Caco-2 (cell line): ENCODE results near the gene TUBB1. TPM values are rescaled to one million over a fixed set of nuclear protein-coding genes. Genes with fewer than 3 reads are reported as not detected.
A peak's percentile ranks its signal among the peaks of the same experiment; 100 is the strongest.

ENCODE experiments used
- BruUV-seq: library from RNA; stranded (reverse); fragments of 400-500 nt; replicated peaks from 2 replicates; lab custom pipeline; 2021; lab: Mats Ljungman, UMichigan
- CTCF ChIA-PET: fragments of 300-600 bp; sonication (Branson Sonifier 250); formaldehyde crosslinking; loops from one replicate; lab custom pipeline; 2022; ENCODE audit warnings: antibody characterized with exemption; lab: Charles Lee
- POLR2A ChIA-PET: fragments of 300-600 bp; sonication (Branson Sonifier 250); formaldehyde crosslinking; loops from one replicate; lab custom pipeline; 2022; ENCODE audit warnings: antibody characterized with exemption; lab: Charles Lee
- DNase-seq, 2 experiments: peaks; one replicate each; pipeline versions ENCODE4 v3.0.0 to v3.0.0-alpha.2; 2020 to 2022
- H3K27me3 ChIP-seq: replicated peaks from 2 replicates; pipeline ENCODE4 v1.6.0; 2011; ENCODE audit warnings: low read length; ENCODE audit not compliant: control insufficient read depth, insufficient read depth
- H3K36me3 ChIP-seq: 2 replicates; pipeline ENCODE4 v1.5.1; 2011; ENCODE audit warnings: low read length; ENCODE audit not compliant: control insufficient read depth, insufficient read depth
- H3K4me1 ChIP-seq: fragments of 250-450 bp; sonication (Bioruptor Pico); 2 replicates; pipeline ENCODE4 v1.5.1; 2020; ENCODE audit warnings: mild to moderate bottlenecking
- H3K4me3 ChIP-seq: 2 replicates; pipeline ENCODE4 v1.5.1; 2011; ENCODE audit warnings: low read depth, mild to moderate bottlenecking, control low read depth, low read length
- H3K9me3 ChIP-seq: fragments of 250-450 bp; sonication (Bioruptor Pico); 2 replicates; pipeline ENCODE4 v1.5.1; 2020; ENCODE audit warnings: mild to moderate bottlenecking, moderate library complexity
- H3K27ac Mint-ChIP-seq: one replicate; pipeline ENCODE4 v1.8.0; 2022; ENCODE audit warnings: mixed read lengths; ENCODE audit not compliant: unreplicated experiment
- H3K27me3 Mint-ChIP-seq: one replicate; pipeline ENCODE4 v1.8.0; 2022; ENCODE audit warnings: mixed read lengths; ENCODE audit not compliant: insufficient read depth, unreplicated experiment
- H3K36me3 Mint-ChIP-seq: one replicate; pipeline ENCODE4 v1.8.0; 2022; ENCODE audit warnings: mild to moderate bottlenecking, mixed read lengths; ENCODE audit not compliant: insufficient read depth, unreplicated experiment
- H3K4me1 Mint-ChIP-seq: one replicate; pipeline ENCODE4 v1.8.0; 2022; ENCODE audit warnings: low read depth, mixed read lengths; ENCODE audit not compliant: unreplicated experiment
- H3K4me3 Mint-ChIP-seq: one replicate; pipeline ENCODE4 v1.8.0; 2022; ENCODE audit warnings: mild to moderate bottlenecking, moderate library complexity, mixed read lengths; ENCODE audit not compliant: unreplicated experiment
- H3K9me3 Mint-ChIP-seq: one replicate; pipeline ENCODE4 v1.8.0; 2022; ENCODE audit warnings: mixed read lengths; ENCODE audit not compliant: unreplicated experiment
- intact Hi-C: fragments of 100-400 bp; cut with micrococcal nuclease; formaldehyde crosslinking; loops from one replicate; pipeline ENCODE4 v1.10.0; 2022; ENCODE audit not compliant: unreplicated experiment
- total RNA-seq: library from RNA; stranded (reverse); gene quantifications from 2 replicates; pipeline ENCODE4 v1.2.3, GENCODE V29; 2022
- TF ChIP-seq, protein P1 (sequence below), 2 experiments: fragments of 200-600 bp in 1 of 2; IDR thresholded peaks; 1 replicate in 1 of 2; 2 replicates in 1 of 2; pipeline versions ENCODE4 v1.5.1 to v1.8.0; 2011 to 2022; ENCODE audit warnings: antibody characterized with exemption in 1 of 2, control low read depth in 1 of 2, inconsistent platforms in 1 of 2, low read depth in 1 of 2, low read length in 1 of 2, mild to moderate bottlenecking in 1 of 2, moderate library complexity in 1 of 2; ENCODE audit not compliant: insufficient read depth in 1 of 2, severe bottlenecking in 1 of 2, unreplicated experiment in 1 of 2

The TUBB1 gene
- total RNA-seq, 1 experiment from 2014 or later: 0.18 TPM

DNA sequence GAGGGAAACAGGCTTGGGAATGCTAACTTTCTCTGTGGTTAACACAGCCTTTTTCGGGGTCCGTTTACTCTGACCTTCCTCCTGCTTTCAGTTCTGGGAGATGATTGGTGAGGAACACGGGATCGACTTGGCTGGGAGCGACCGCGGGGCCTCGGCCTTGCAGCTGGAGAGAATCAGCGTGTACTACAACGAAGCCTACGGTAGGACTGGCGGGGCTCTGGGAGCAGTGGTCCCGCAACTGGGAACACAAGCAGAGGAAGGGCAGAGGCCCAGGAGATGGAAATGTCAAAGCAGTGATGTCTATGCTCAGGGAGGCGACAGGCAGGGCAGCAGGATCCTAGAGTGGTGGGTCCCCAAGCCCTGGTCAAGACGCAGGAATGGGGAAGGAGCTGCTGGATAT, 3.5 kb downstream of the TUBB1 start:
- Histone ChIP-seq H3K9me3 (no peaks in the 10 kb centered on the region), H3K4me3 (no peak overlapping the region), H3K27me3 (no peaks in the 10 kb centered on the region), H3K4me1 (no peaks in the 10 kb centered on the region), H3K36me3 (peaks cover 5% of the 10 kb centered on the region; the same call in 1 of the 2 replicates)
- no peaks in the 10 kb centered on the region for H3K27me3 Mint-ChIP-seq
- BruUV-seq: no TSS peak
- H3K36me3 Mint-ChIP-seq: peaks cover 69% of the 10 kb centered on the region
- POLR2A ChIA-PET: no interaction called here
- no peak overlapping the region for H3K4me3 Mint-ChIP-seq
- H3K4me1 Mint-ChIP-seq: no peaks in the 10 kb centered on the region
- TF ChIP-seq, protein P1, sequence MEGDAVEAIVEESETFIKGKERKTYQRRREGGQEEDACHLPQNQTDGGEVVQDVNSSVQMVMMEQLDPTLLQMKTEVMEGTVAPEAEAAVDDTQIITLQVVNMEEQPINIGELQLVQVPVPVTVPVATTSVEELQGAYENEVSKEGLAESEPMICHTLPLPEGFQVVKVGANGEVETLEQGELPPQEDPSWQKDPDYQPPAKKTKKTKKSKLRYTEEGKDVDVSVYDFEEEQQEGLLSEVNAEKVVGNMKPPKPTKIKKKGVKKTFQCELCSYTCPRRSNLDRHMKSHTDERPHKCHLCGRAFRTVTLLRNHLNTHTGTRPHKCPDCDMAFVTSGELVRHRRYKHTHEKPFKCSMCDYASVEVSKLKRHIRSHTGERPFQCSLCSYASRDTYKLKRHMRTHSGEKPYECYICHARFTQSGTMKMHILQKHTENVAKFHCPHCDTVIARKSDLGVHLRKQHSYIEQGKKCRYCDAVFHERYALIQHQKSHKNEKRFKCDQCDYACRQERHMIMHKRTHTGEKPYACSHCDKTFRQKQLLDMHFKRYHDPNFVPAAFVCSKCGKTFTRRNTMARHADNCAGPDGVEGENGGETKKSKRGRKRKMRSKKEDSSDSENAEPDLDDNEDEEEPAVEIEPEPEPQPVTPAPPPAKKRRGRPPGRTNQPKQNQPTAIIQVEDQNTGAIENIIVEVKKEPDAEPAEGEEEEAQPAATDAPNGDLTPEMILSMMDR (IDR thresholded peaks at IDR 0.05; ENCODE audit: insufficient read depth in 1 of 2, low read depth in 1 of 2, low read length in 1 of 2, severe bottlenecking in 1 of 2, unreplicated experiment in 1 of 2): no peak
- no peak for DNase-seq
- CTCF ChIA-PET: interaction anchor here (0.6 kb wide), 1 partner anchor 10 kb away, joined by 3 read pairs; the partner anchor contains the start of gene ATP5F1E
- peak overlapping the region; percentile 1 for H3K27ac Mint-ChIP-seq
- intact Hi-C loops: no loop called here
- H3K9me3 Mint-ChIP-seq: no peaks in the 10 kb centered on the region

DNA sequence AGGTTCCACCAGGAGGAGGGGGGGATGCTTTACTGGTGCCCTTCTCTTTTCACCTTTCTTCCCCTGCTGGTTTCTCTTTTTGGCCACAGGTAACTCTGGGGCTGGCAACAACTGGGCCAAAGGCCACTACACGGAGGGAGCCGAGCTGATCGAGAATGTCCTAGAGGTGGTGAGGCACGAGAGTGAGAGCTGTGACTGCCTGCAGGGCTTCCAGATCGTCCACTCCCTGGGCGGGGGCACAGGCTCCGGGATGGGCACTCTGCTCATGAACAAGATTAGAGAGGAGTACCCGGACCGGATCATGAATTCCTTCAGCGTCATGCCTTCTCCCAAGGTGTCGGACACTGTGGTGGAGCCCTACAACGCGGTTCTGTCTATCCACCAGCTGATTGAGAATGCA, 4.4 kb downstream of the TUBB1 start:
- Mint-ChIP-seq H3K9me3 (no peaks in the 10 kb centered on the region), H3K4me1 (no peaks in the 10 kb centered on the region), H3K27me3 (no peaks in the 10 kb centered on the region), H3K36me3 (peaks cover 73% of the 10 kb centered on the region), H3K27ac (no peak overlapping the region), H3K4me3 (no peak overlapping the region)
- no peak for DNase-seq
- Histone ChIP-seq H3K36me3 (peaks cover 5% of the 10 kb centered on the region; the same call in 1 of the 2 replicates), H3K9me3 (no peaks in the 10 kb centered on the region), H3K4me1 (no peaks in the 10 kb centered on the region), H3K27me3 (no peaks in the 10 kb centered on the region), H3K4me3 (no peak overlapping the region)
- intact Hi-C loops: no loop called here
- POLR2A ChIA-PET: no interaction called here
- TF ChIP-seq, protein P1 (IDR thresholded peaks at IDR 0.05; ENCODE audit: insufficient read depth in 1 of 2, low read depth in 1 of 2, low read length in 1 of 2, severe bottlenecking in 1 of 2, unreplicated experiment in 1 of 2): no peak
- CTCF ChIA-PET: interaction anchor here (0.6 kb wide), 1 partner anchor 9 kb away, joined by 3 read pairs; the partner anchor contains the start of gene ATP5F1E
- no TSS peak for BruUV-seq

DNA sequence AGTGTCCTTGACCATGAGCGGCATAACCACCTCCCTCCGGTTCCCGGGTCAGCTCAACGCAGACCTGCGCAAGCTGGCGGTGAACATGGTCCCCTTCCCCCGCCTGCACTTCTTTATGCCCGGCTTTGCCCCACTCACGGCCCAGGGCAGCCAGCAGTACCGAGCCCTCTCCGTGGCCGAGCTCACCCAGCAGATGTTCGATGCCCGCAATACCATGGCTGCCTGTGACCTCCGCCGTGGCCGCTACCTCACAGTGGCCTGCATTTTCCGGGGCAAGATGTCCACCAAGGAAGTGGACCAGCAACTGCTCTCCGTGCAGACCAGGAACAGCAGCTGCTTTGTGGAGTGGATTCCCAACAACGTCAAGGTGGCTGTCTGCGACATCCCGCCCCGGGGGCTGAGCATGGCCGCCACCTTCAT, 4.9 kb downstream of the TUBB1 start:
- no peaks in the 10 kb centered on the region for H3K9me3 ChIP-seq
- H3K9me3 Mint-ChIP-seq: no peaks in the 10 kb centered on the region
- ChIA-PET POLR2A (no interaction called here), CTCF (no interaction called here)
- peak overlapping the region; percentile 16 for H3K27ac Mint-ChIP-seq
- intact Hi-C loops: no loop called here
- H3K27me3 Mint-ChIP-seq: no peaks in the 10 kb centered on the region
- peaks cover 9% of the 10 kb centered on the region for H3K36me3 ChIP-seq
- no peak for DNase-seq
- no peaks in the 10 kb centered on the region for H3K4me1 Mint-ChIP-seq
- H3K4me3 ChIP-seq: no peak overlapping the region
- H3K36me3 Mint-ChIP-seq: peaks cover 75% of the 10 kb centered on the region
- H3K4me3 Mint-ChIP-seq: no peak overlapping the region
- TF ChIP-seq, protein P1 (IDR thresholded peaks at IDR 0.05; ENCODE audit: insufficient read depth in 1 of 2, low read depth in 1 of 2, low read length in 1 of 2, severe bottlenecking in 1 of 2, unreplicated experiment in 1 of 2): no peak
- no peaks in the 10 kb centered on the region for H3K4me1 ChIP-seq
- BruUV-seq: no TSS peak
- no peaks in the 10 kb centered on the region for H3K27me3 ChIP-seq
